ENCODE measurements around the gene TMEM132E.
A peak's percentile ranks its signal among the peaks of the same experiment; 100 is the strongest.
"Not testable (repeated sequence)": the region's sequence is repeated elsewhere in the genome, so short reads cannot be mapped to it uniquely, and the experiment has no call there.

TMEM132E gene, protein sequence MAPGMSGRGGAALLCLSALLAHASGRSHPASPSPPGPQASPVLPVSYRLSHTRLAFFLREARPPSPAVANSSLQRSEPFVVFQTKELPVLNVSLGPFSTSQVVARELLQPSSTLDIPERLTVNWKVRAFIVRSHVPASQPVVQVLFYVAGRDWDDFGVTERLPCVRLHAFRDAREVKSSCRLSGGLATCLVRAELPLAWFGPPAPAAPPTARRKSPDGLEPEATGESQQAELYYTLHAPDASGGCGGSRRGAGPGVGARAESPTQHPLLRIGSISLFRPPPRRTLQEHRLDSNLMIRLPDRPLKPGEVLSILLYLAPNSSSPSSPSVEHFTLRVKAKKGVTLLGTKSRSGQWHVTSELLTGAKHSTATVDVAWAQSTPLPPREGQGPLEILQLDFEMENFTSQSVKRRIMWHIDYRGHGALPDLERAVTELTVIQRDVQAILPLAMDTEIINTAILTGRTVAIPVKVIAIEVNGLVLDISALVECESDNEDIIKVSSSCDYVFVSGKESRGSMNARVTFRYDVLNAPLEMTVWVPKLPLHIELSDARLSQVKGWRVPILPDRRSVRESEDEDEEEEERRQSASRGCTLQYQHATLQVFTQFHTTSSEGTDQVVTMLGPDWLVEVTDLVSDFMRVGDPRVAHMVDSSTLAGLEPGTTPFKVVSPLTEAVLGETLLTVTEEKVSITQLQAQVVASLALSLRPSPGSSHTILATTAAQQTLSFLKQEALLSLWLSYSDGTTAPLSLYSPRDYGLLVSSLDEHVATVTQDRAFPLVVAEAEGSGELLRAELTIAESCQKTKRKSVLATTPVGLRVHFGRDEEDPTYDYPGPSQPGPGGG (N-terminal part only)

DNA sequence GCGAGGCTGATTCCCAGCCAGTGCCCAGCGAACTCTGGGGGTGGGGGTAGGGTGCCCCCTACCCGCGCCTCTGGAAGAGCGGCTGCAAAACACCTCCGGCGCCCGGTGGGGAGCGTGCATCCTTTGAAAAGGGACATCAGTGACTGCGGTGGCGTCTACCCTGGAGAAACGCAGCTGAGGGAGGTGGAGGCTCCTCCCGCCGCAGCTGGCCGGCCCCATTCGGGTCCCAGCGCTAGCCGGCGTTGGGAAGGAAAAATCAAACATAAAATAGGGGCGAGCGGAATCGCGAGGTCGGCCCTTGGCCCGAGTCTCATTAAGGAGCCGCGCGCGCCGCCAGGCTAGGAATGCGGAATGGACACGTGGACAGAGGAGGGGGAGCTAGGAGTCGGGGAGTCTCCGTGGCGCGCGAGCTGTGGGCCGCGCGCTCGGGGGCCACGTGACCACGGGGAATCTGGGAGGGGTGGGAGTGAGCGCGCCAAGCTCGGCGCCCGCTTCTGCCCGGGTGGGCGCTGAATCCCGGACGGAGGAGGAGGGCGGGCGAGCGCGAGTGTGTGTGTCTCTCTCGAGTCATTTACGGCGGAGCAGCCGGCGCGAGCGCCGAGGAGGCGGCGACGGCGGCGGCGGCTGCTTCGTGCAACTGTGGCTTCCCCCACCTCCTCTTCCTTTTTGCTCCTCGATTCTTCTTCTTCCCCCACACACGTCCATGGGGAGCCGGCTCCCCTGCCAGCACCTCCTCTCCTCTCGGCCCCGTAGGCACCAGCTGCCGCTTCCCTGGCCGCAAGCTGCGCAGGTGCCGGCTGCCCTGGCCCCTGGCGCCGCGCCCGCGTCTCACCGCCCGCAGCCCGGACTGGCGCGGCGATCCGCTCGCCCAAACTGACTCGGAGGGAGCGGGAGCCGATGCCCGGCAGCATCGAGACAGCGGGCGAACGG, at the start of gene TMEM132E:
TSS of gene TMEM132E (plus strand) at position 566 of the 930 bp plus-strand sequence. CDS start 1,495 bp downstream, outside the sequence.
- no peak for DNase-seq

DNA sequence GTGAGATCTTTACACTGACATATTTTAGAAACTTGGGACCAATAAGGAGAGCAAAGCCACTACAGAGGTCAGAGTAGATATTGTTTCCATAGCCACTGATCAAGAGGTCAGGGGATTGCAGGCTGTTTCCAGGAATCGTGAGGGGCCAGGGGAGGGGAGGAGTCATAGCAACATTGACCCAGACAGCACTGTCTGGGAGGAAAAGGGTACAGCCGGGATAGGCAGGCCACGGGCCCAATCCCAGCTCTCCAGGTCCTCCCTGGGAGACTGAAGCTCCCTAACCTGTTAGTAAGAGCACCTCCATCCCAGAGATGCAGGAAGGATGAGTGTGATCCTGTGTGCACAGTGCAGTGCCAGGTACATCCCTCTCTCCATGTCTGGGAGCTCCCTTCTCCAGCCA, 48.5 kb upstream of the TMEM132E start:
- no peak for DNase-seq

DNA sequence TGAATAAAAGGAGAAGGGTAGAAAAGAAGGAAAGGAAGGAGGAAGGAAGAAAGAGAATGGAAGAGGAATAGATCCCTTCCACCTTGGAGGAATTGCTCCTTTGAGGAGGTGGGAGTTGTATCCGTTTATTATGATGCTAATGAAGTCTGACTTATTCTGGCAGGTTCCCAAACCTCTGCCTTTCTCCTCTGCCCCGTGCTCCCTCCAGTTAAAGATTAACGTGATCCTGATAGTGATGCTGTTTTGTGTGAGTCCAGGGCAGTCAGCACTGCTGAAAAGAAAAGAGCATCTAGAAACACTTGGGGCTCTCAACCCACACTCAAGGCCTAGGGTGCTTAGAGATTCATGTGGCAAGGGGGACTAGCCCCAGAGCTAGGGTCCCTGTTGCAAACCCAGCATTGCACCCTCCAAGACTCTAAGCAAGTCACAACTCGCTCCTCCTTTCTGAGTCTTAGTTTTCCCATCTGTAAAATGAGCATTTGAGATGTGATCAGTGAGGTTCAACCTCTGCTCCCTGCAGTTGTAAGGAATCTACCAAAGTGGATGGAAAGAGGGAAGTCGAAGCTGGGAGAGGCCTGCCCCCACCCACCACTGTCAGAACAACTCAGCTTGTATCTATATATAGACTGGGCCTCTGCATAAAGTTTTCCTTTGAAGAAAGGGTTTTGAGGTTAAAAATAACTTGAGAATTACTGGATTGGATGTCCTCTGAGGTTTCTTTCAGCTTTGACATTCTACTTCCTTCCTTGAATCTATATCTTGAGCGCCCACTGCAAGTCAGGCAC, 46.9 kb upstream of the TMEM132E start:
- no peak for DNase-seq

- DNase-seq: no peak
These were observed 45.4 kb upstream of the TMEM132E start for GRCh38 chr17:34533806-34534527.

- no peak for DNase-seq
These were observed 41.9 kb upstream of the TMEM132E start for GRCh38 chr17:34537445-34537844.

DNA sequence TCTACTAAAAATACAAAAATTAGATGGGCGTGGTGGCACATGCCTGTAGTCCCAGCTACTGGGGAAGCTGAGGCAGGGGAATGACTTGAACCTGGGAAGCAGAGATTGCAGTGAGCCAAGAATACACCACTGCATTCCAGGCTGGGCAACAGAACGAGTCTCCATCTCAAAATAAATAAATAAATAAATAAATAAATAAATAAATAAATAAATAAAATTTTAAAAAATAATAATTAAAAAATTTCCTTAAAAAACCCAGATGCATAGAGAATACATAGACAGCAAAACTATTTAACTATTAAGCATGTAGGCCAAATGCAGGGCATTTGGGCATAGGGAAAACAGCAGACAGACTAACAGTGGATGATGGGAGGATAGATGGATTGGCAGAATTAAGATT, 40.8 kb upstream of the TMEM132E start:
- not testable (repeated sequence) for DNase-seq

DNA sequence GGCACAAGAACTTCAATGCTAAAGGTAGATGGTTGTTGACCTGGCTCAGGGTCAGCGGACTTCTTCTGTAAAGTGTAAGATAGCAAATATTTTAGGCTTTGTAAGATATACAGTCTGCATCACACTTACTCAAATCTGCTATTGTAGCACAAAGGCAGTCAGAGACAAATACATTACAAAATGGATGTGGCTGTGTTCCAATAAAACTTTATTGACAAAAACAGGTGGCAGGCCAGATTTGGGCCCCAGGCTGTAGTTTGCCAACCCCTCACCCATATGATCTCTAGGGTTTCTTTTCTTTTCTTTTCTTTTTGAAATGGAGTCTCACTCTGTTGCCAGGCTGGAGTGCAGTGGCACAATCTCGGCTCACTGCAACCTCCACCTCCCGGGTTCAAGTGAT, 39.5 kb upstream of the TMEM132E start:
- no peak for DNase-seq

- peak; percentile 41 for DNase-seq
These were observed 36.6 kb upstream of the TMEM132E start for GRCh38 chr17:34542700-34543336.

- DNase-seq: no peak
These were observed 31.8 kb upstream of the TMEM132E start for GRCh38 chr17:34547453-34548063.

DNA sequence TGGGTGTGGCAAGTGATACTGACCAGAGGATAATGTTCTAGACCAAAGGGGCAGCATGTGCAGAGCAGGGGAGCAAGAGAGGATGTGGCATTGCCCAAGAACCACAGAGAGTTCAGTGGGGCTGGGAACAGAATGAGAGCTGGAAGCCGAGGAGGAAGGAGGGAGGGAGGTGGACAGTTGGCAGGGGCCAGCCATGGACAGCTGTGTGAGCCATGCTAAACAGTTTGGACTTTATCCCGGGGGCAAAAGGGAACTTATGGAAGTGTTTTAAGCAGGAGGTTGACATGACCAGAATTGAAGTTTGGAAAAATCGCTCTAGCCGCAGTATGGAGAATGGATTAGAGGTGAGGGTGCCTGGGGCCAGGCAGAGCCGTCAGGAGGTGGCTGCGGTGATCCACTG, 29.4 kb upstream of the TMEM132E start:
- DNase-seq: no peak

GRCh38 chr17:34553907-34554306, 25.5 kb upstream of the TMEM132E start:
- no peak for DNase-seq

DNA sequence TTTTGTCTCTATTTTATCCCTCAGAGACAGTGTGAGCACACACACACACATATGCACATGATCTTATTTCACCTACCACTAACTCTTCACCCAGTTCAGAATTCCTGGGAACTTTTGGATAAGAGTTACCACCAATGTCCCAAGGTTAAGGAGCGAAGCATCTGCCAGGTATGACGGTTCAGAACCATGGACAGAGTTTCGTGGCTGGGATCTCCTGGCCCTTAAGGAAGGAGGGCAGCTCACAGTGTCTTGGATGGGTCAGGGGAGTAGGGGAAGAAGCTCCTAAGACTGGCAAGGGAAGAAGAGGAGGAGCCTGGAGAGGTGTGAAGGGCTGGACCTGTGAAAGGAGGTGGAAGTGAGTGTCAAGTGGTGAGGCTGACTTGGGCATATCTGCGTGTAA, 23.0 kb upstream of the TMEM132E start:
- DNase-seq: no peak

DNA sequence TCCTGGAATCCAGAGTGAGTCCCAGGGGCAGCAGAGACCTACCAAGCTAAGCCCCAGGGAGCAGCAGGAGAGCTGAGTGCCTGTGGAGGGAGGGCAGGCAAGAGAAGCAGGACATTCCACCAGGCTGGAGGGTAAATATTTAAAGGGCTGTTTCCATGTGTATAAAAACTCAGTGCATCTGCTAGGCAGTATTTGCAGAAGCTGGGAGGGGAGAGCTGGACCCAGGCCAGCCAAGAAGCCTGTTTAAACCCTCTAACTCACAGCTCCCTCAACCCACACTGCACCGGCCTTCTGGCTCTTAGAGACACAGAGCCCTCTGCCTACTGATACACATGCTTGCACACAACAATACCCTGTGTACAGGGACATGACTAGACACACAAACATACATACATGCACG, 22.5 kb upstream of the TMEM132E start:
- DNase-seq: no peak

- no peak for DNase-seq
These were observed 18.1 kb upstream of the TMEM132E start for GRCh38 chr17:34561328-34561727.

DNA sequence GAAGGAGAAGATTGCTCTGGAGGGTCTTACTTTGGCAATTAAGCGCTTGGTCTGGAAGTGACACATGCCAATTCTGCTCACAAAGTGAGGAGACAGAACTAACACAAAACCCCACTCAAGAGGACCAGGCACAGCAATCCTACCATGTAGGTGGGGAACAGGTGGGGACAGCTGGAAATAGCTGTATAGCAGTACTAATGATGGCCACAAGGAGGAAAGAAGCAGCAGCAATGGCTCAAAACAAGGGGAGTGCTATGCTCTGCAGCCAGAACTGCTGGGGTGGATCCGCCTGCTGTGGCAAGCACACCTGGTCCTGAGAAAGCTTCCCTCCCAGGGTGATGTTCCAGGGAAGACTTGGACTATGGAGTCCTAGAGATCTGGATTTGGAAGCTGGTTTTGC, 17.0 kb upstream of the TMEM132E start:
- DNase-seq: no peak

DNA sequence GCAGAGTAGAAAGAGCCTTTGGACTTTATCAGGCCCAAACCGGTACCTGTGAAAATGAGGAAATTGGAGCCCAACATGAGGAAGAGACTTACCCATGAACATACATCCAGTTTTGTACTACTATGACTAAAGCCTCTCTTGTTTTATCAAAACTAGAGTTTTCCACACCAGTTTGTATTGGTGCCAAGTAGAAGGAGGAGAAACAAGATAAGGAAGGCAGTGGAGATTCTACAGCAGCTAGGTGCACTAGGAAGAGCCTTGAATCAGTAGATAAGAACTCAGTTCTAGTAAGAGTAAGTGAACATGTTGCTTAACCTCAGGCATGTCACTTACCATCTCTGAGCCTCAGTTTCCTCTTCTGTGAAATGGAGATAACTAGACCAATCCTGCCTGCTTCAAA, 13.7 kb upstream of the TMEM132E start:
- no peak for DNase-seq

GRCh38 chr17:34566201-34566600, 13.2 kb upstream of the TMEM132E start:
- DNase-seq: no peak

- DNase-seq: no peak
These were observed 12.5 kb upstream of the TMEM132E start for GRCh38 chr17:34566873-34567272.

DNA sequence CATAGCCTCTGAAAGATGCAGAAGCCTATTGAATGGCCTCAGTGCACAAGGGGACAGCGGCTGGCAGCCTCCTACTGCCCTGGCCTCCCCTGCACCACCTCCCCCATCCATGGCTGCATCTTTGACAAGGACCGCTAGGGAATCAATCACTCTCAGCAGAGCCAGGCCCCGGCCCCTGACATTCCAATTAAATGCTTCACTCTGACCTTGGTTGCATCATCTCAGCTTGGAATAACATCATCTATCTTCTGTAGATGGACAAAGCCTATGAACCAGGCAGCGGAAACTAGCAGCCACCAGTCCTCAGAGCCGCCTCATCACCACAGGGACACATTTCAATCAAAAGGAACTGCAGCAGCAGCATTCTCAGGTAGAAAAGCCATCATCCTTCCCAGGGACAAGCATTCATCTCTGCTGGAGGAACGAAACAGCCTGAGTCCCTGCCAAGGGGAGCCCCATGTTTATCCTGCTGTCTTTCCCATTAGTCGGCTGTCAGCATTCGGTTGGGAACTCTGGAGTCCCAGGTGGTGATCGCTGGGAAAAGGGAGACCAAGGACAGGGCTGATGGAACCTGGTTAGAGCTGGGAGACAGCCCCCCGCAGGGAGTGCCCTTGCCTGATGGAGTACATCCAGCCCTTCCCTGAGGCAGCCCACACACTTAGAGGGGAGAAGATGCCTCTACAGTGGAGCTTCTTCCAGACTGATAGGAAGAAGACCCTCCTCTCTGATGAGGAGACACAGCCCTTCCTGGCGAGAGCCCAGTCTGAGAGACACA, 11.5 kb upstream of the TMEM132E start:
- no peak for DNase-seq

GRCh38 chr17:34568953-34569352, 10.4 kb upstream of the TMEM132E start:
- DNase-seq: no peak
